GM19025 (cell line): Measurements from ENCODE around the gene MAP3K1.
A peak's percentile ranks its signal among the peaks of the same experiment; 100 is the strongest.
"Not testable (repeated sequence)": the region's sequence is repeated elsewhere in the genome, so short reads cannot be mapped to it uniquely, and the experiment has no call there.

ENCODE experiments used
- ATAC-seq: cut with Tn5 transposase; IDR thresholded peaks from one replicate; pipeline ENCODE4 v1.9.1; 2021; ENCODE audit warnings: mild to moderate bottlenecking, low read depth, moderate library complexity; ENCODE audit not compliant: unreplicated experiment

The MAP3K1 gene

GRCh38 chr5:56815658-56816545 is 553 bp downstream of the MAP3K1 start:
- ATAC-seq = peak; percentile 33

DNA sequence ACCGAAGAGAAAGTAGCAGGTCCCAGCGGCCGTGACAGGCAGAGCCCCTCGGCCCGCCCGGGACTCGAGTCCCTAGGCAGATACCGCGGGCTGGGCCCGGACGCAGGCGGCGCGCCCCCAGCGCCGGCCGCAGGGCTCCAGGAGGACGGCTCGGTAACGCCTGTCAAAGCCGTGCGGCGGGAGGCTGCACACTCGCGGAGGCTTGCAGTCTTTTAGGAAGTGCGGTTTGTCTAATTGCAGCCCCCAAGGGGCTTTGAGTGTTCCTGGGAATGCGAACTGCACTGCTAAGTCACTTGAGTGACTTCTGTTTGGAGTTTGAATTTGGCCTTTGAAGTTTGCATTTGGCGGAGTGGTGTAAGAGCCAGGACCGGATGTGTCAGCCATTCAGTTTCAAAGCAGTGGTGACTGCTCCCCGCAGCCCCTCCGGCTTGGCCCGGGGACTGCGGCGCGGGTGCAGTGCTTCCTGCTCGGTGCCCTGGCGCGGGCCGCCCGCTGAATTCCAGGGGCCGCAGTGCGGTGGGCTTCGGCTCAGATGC is 1.3 kb downstream of the MAP3K1 start:
- peak; percentile 33 for ATAC-seq

- ATAC-seq = no peak
These were observed 2.1 kb downstream of the MAP3K1 start for GRCh38 chr5:56817263-56818014.

GRCh38 chr5:56818450-56819037 is 3.2 kb downstream of the MAP3K1 start:
- no peak for ATAC-seq

- no peak for ATAC-seq
These were observed 3.9 kb downstream of the MAP3K1 start for GRCh38 chr5:56819060-56819881.

GRCh38 chr5:56821868-56822267 is 6.5 kb downstream of the MAP3K1 start:
- ATAC-seq = not testable (repeated sequence)

GRCh38 chr5:56822981-56823380 is 7.6 kb downstream of the MAP3K1 start:
- no peak for ATAC-seq

DNA sequence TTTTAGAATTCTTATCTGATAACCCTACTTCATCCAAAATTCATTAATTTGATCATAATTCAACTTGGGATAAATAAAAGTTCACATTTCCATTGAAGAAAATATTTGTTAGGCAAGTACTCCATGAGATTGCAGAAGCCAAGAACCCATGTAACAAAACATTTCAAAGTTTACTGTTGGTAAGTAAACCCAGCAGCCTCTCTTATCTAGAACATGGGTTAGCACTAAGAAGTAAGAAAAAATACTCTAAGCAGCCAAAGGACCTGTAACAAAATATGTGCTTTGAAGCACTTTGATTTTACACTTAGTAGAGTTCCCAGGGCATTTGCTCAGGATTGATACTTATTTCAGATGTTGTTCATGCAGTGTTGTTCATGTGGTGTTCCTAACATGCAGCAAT is 8.7 kb downstream of the MAP3K1 start:
- no peak for ATAC-seq

DNA sequence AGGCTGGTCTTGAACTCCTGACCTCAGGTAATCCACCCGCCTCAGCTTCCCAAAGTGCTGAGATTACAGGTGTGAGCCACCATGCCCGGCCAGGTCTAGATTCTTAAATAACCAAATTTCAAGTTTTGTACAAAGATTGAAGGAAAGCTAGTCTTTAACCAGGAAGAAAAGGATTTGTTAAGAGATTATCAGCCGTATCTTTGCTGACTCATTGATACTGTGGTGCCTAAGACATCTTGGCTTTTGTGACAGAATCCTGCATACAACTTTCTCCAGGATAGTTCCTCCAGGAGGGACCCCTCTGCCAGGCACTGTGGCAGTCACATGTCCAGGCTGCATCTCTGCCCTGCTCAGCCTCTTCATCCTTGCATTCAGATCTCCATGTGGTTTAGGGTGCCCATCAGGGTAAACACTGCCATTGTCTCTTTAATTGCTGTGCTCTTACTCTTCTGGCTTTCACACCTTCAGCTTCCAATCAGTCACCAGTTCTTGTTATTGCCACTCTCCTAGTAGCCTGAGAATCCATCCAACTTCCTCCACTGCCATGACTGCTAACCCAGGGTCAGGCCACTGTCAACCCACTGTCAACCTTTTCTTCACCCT is 10.0 kb downstream of the MAP3K1 start:
- ATAC-seq = no peak

DNA sequence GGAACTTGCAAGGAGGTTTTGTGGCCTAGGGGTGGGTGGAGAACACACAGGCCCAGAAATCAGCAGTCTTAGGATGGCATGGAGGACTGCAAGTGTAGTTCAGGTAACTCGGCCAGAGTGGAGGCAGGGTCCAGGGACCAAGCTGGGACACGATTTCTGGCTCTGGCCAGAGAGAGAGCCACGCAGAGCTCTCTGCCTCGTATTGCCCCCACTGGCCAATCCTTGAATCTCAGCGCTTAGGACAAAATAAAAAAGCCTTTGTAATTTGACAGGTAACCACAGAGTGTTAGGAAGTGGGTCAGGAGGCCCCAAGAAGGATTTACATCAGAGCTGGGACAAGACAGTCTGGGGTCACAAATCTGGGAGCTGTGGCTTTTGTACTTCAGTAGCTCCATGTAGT is 11.7 kb downstream of the MAP3K1 start:
- ATAC-seq = no peak

- no peak for ATAC-seq
These were observed 12.6 kb downstream of the MAP3K1 start for GRCh38 chr5:56827924-56828323.

DNA sequence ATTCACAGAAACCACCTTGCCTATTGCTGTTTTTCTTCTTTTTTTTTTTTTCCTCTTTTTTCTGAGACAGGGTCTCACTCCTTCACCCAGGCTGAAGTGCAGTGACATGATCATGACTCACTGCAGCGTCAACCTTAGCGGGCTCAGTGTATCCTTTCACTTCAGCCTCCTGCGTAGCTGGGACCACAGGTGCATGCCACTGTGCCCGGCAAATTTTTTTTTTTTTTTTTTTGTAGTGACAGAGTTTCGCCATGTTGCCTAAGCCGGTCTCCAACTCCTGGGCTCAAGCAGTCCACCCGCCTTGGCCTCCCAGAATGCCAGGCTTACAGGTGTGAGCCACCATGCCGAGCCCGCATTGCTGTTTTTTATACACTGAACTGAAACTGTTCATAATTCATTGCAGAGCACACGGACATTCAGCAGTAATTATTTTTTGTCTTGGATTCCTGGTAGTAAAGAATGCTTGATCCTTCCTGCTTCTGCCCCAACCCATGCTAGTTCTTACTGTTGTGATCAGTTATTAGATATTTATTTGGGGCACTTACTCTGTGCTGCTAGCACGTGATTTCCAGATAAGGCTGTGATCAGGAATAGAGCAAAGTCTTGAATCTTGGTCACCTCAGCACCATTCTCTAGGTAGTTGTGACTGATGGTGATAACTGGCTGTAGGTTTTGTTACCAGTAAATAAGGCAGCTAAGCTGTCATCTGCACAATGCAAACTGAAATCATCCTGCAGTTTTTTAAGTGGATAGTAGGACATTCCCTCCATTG is 14.0 kb downstream of the MAP3K1 start:
- ATAC-seq = no peak

DNA sequence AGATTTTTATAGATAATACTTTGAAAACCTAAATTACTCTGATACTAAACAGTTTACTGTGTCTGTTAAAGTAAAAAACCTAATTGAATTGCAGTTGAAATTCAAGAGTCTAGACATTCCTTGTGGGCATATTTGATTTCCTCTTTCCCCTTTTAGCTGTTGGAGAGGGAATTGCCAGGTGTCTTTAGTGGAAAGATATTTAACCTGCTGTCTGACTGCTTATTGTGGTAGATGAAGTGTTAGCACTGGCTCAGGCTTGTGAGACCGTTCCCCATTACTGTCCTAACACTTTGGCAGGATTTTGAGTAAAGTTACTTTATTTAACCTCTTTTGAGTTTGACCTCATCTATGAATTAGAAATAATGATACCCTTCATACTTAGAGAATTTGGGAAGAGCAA is 16.4 kb downstream of the MAP3K1 start:
- no peak for ATAC-seq

DNA sequence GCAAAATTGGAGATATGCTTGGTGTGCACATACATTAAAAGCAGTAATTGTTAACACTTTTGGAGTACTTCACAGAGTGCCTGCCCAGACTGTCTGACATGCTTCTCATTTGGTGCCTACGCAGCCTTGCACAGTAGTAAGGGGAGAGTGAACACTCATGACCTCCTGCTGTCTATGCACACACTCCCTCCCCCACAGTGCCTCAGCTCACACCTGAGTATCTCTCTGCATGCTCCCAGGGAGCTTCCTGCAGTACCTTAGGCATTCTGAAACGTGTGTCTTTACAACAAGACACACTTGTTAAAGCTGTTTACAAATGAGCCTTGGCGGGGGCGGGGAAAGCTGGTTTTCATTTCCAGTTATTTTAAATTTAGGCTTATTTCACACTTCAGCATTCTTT is 18.0 kb downstream of the MAP3K1 start:
- no peak for ATAC-seq

DNA sequence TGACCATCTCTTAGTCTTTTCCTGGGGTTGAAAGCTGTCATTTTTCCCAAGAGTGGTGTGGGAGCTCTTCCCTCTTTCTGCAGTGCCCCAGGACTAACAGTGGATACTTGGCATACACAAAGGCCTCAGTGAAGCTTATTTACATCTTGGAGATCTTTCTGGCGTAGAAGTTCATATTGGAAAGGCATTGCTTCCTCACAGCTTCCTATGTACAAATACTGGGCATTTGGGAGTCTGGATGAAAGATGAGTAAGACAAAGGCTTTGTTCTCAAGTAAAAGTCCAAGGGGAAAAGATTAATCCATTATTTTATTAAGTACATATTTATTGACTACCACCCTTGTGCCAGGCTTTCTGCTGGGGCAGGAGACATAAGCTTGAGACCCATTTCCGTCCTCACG is 22.0 kb downstream of the MAP3K1 start:
- ATAC-seq = no peak

DNA sequence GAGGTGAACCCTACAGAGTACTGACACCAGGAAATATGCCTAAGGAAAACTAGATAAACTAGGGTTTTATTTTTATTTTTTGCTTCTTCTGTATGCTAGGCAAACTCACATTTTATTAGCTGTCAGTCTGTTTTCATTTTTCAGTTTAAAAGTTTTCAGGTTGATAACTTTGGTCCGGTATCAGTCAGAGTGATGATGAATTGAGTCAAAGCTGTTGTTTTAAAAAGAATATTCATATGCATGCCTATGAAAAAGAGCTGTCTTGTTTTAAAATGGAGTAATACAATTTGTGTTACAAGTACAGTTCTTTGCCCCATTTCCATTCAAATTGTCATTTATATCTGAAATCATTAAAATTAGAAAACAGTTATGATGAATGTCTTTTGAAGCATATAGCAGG is 22.6 kb downstream of the MAP3K1 start:
- no peak for ATAC-seq

DNA sequence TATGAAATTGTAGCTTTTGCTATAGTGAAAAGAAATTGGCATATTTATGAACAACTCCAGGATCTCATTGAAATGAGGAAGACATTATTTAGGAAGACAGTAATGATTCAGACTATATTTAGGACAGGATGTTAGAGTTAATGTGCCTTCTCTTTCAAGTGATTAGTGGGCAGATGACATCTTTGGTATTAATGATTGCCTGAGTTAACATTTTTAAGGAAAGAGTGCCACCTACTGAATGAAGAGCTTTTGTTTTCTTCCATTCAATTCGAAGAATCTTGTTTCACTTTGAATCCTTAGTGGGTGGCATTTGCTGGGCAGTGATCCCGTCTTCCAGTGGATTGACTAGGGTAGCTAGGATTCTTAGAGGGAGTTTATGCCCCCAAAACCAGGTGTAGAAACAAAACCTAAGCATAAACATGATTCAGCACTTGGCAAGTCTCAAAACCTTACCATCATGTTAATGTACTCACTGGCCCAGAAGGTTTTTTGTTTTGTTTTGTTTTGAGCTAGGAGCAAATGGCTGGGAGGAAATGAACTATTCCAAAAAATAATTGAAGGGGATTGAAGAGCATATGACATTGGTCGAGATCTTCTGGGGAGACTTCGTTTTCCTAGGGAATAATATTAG is 23.2 kb downstream of the MAP3K1 start:
- no peak for ATAC-seq

- no peak for ATAC-seq
These were observed 23.7 kb downstream of the MAP3K1 start for GRCh38 chr5:56839062-56839461.

- ATAC-seq = no peak
These were observed 25.2 kb downstream of the MAP3K1 start for GRCh38 chr5:56840597-56840996.
